Measurements from ENCODE around the gene ZNF780A.

DNA sequence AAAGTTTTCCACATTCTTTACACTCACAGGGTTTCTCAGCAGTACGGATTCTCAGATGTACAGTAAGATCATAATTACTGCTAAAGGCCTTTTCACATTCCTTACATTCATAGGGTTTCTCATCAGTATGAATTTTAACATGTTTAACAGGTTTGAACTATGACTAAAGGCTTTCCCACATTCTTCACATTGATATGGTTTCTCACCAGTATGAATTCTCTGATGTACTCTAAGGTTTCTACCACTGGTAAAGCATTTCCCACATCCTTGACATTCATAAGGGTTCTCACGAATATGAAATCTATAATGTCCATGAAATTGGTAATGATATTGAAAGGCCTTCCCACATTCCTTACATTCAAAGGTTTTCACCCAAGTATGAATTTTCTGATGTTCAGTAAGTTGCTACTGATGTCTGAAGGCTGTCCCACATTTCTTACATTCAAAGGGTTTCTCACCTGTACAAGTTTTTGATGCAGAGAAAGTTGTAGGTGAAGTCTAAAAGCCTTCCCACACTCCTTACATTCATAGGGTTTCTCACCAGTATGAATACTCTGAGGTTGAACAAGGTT is 56.7 kb downstream of the ZNF780A start:
- TF ChIP-seq, protein P1, sequence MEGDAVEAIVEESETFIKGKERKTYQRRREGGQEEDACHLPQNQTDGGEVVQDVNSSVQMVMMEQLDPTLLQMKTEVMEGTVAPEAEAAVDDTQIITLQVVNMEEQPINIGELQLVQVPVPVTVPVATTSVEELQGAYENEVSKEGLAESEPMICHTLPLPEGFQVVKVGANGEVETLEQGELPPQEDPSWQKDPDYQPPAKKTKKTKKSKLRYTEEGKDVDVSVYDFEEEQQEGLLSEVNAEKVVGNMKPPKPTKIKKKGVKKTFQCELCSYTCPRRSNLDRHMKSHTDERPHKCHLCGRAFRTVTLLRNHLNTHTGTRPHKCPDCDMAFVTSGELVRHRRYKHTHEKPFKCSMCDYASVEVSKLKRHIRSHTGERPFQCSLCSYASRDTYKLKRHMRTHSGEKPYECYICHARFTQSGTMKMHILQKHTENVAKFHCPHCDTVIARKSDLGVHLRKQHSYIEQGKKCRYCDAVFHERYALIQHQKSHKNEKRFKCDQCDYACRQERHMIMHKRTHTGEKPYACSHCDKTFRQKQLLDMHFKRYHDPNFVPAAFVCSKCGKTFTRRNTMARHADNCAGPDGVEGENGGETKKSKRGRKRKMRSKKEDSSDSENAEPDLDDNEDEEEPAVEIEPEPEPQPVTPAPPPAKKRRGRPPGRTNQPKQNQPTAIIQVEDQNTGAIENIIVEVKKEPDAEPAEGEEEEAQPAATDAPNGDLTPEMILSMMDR (IDR thresholded peaks at IDR 0.05) = no peak
- no peak for TF ChIP-seq POLR2A (IDR thresholded peaks at IDR 0.05)

All from suprapubic skin (tissue), 3 donors.